ENCODE data around the gene VCX2. TPM values are rescaled to one million over a fixed set of nuclear protein-coding genes. Genes with fewer than 3 reads are reported as not detected.
"Not testable (repeated sequence)": the region's sequence is repeated elsewhere in the genome, so short reads cannot be mapped to it uniquely, and the experiment has no call there.

The VCX2 gene
- total RNA-seq, 1 donor from 2014 or later = not detected

GRCh38 chrX:8121391-8121790 lies 49.7 kb downstream of the VCX2 start:
- not testable (repeated sequence) for ATAC-seq

Other genes starting within 250 kb of the VCX2 start
- gene PNPLA4, start 243.9 kb downstream of the VCX2 start, total RNA-seq = 36.0 TPM